Esophagus muscularis mucosa (tissue), 4 donors: Measurements from ENCODE around the gene CYGB. TPM values are rescaled to one million over a fixed set of nuclear protein-coding genes. Genes with fewer than 3 reads are reported as not detected.

Experiments used
- DNase-seq: peaks from one replicate; pipeline ENCODE4 v3.0.0-alpha.2; 2017; ENCODE audit errors: extremely low spot score
- H3K27ac ChIP-seq, 4 donors: fragments of 200-600 bp; sonication (generic); replicated peaks in 1 of 4; 1 replicate in 3 of 4; 2 replicates in 1 of 4; pipeline ENCODE4 v1.5.1; 2016 to 2019; ENCODE audit warnings: mild to moderate bottlenecking in 1 of 4
- H3K27me3 ChIP-seq, 4 donors: fragments of 200-600 bp; sonication (generic); one replicate each; pipeline versions ENCODE4 v1.5.1 to v1.6.0; 2016 to 2019
- H3K36me3 ChIP-seq, 4 donors: fragments of 200-600 bp; sonication (generic); one replicate each; pipeline ENCODE4 v1.5.1; 2016 to 2019
- H3K4me1 ChIP-seq, 4 donors: fragments of 200-600 bp; sonication (generic); one replicate each; pipeline ENCODE4 v1.5.1; 2016 to 2019
- H3K4me3 ChIP-seq, 4 donors: fragments of 200-600 bp; sonication (generic); 1 replicate in 2 of 4; 2 replicates in 2 of 4; pipeline ENCODE4 v1.5.1; 2016 to 2019; ENCODE audit warnings: mild to moderate bottlenecking in 4 of 4, moderate library complexity in 1 of 4
- H3K9me3 ChIP-seq, 4 donors: fragments of 200-600 bp; sonication (generic); 1 replicate in 3 of 4; 2 replicates in 1 of 4; pipeline ENCODE4 v1.5.1; 2016 to 2019
- CTCF ChIP-seq, 3 experiments: fragments of 200-600 bp in 2 of 3; fragments of 450-650 bp in 1 of 3; sonication (generic) in 2 of 3; IDR thresholded peaks; one replicate each; pipeline ENCODE4 v1.5.1; 2017 to 2019; ENCODE audit warnings: antibody characterized with exemption in 3 of 3, mild to moderate bottlenecking in 2 of 3, moderate library complexity in 1 of 3
- EP300 ChIP-seq: sonication (generic); formaldehyde crosslinking; IDR thresholded peaks from one replicate; pipeline ENCODE4 v1.6.1; 2017; ENCODE audit warnings: antibody characterized with exemption
- POLR2A ChIP-seq: fragments of 450-650 bp; IDR thresholded peaks from one replicate; pipeline ENCODE4 v1.6.1; 2017; ENCODE audit warnings: antibody characterized with exemption, moderate library complexity, mild to moderate bottlenecking, low read depth
- POLR2AphosphoS5 ChIP-seq, 2 donors: sonication (generic); formaldehyde crosslinking; IDR thresholded peaks; one replicate each; pipeline ENCODE4 v1.6.1; 2017; ENCODE audit warnings: antibody characterized with exemption in 2 of 2
- WGBS: methylation state at CpG from one replicate; pipeline ENCODE4 v1.1.5; 2018; 5-methylcytosine and 5-hydroxymethylcytosine counted together
- intact Hi-C: fragments of 100-400 bp; cut with DNase I; formaldehyde crosslinking; loops from one replicate; pipeline ENCODE4 v1.15.1; 2023
- total RNA-seq, 4 donors: library from RNA; depleted of rRNA; stranded (reverse); fragments of >200 nt; gene quantifications; one replicate each; pipeline versions ENCODE4 v1.1.0 to v1.2.1, GENCODE V29; 2016

Gene CYGB
- total RNA-seq, 4 donors from 2014 or later: 10.8 to 23.5 (median 20.7) TPM

- no peak for TF ChIP-seq CTCF (IDR thresholded peaks at IDR 0.05)
- TF ChIP-seq EP300: no peak
- TF ChIP-seq POLR2AphosphoS5 (IDR thresholded peaks at IDR 0.05): no peak
- TF ChIP-seq POLR2A: no peak
- Histone ChIP-seq H3K27ac (peak overlapping the region; percentile 55 to 85 (median 80)), H3K4me1 (peaks cover 55 to 68% (median 65%) of the 10 kb centered on the region in 4 donors), H3K36me3 (peaks cover 0 to 4% (median 0%) of the 10 kb centered on the region in 4 donors), H3K27me3 (no peaks in the 10 kb centered on the region), H3K9me3 (no peaks in the 10 kb centered on the region), H3K4me3 (peak overlapping the region; percentile 4 to 68 (median 10))
- 64% methylated on average over 1 of the region's 2 CpGs for WGBS
- DNase-seq: no peak
- intact Hi-C loops: no loop called here
These were observed 39.9 kb downstream of the CYGB start for GRCh38 chr17:76497699-76497978.

GRCh38 chr17:76496464-76496863, 41.0 kb downstream of the CYGB start:
- intact Hi-C loops: no loop called here
- H3K4me1 ChIP-seq: peaks cover 58 to 64% (median 64%) of the 10 kb centered on the region in 4 donors

GRCh38 chr17:76495663-76496400, 41.7 kb downstream of the CYGB start:
- no peaks in the 10 kb centered on the region for H3K27me3 ChIP-seq
- intact Hi-C loops: no loop called here
- H3K4me1 ChIP-seq: peaks cover 58 to 66% (median 61%) of the 10 kb centered on the region in 4 donors
- DNase-seq: no peak
- H3K36me3 ChIP-seq: peaks cover 0 to 4% (median 0%) of the 10 kb centered on the region in 4 donors
- 80% methylated on average over 15 of the region's 16 CpGs for WGBS
- TF ChIP-seq POLR2AphosphoS5 (IDR thresholded peaks at IDR 0.05) (no peak), EP300 (no peak), CTCF (IDR thresholded peaks at IDR 0.05) (no peak), POLR2A (no peak)
- H3K9me3 ChIP-seq: no peaks in the 10 kb centered on the region
- no peak overlapping the region for H3K27ac ChIP-seq
- H3K4me3 ChIP-seq: no peak overlapping the region

More at GRCh38 chr17:76496464-76496863, 41.0 kb downstream of the CYGB start:
- DNase-seq: no peak
- WGBS: 91% methylated on average over 6 of the region's 6 CpGs
- TF ChIP-seq POLR2A (no peak), POLR2AphosphoS5 (IDR thresholded peaks at IDR 0.05) (no peak), CTCF (IDR thresholded peaks at IDR 0.05) (no peak), EP300 (no peak)
- Histone ChIP-seq H3K4me3 (no peak overlapping the region), H3K36me3 (peaks cover 0 to 4% (median 0%) of the 10 kb centered on the region in 4 donors), H3K27ac (no peak overlapping the region), H3K27me3 (no peaks in the 10 kb centered on the region), H3K9me3 (no peaks in the 10 kb centered on the region)

- Histone ChIP-seq H3K9me3 (no peaks in the 10 kb centered on the region), H3K27ac (peak overlapping the region; percentile 61 to 67 (median 65)), H3K4me3 (peak overlapping the region; percentile 5 to 32 (median 12)), H3K4me1 (peaks cover 40 to 48% (median 45%) of the 10 kb centered on the region in 4 donors), H3K36me3 (peaks cover 0 to 4% (median 0%) of the 10 kb centered on the region in 4 donors), H3K27me3 (no peaks in the 10 kb centered on the region)
- 80% methylated on average over 15 of the region's 21 CpGs for WGBS
- no peak for DNase-seq
- intact Hi-C loops: no loop called here
- TF ChIP-seq POLR2AphosphoS5 (IDR thresholded peaks at IDR 0.05): no peak
- TF ChIP-seq POLR2A: no peak
- no peak for TF ChIP-seq EP300
- no peak for TF ChIP-seq CTCF (IDR thresholded peaks at IDR 0.05)
These were observed 43.9 kb downstream of the CYGB start for GRCh38 chr17:76493505-76494167.
